WTC11 (cell line): Measurements from ENCODE around the gene SLC23A2.

Source experiments
- NR1H2 ChIP-seq: sonication (generic); formaldehyde crosslinking; IDR thresholded peaks from 2 replicates; pipeline ENCODE4 v1.9.0; 2021; ENCODE audit warnings: mild to moderate bottlenecking, moderate library complexity, missing genetic modification reagents
- TF ChIP-seq, protein P1 (sequence below): fragments of 200-600 bp; IDR thresholded peaks from 2 replicates; pipeline ENCODE4 v1.8.0; 2022; ENCODE audit warnings: antibody characterized with exemption
- TF ChIP-seq, protein P2 (sequence below): sonication (generic); formaldehyde crosslinking; IDR thresholded peaks from 2 replicates; pipeline ENCODE4 v1.8.0; 2022; ENCODE audit warnings: mild to moderate bottlenecking, missing genetic modification reagents

DNA sequence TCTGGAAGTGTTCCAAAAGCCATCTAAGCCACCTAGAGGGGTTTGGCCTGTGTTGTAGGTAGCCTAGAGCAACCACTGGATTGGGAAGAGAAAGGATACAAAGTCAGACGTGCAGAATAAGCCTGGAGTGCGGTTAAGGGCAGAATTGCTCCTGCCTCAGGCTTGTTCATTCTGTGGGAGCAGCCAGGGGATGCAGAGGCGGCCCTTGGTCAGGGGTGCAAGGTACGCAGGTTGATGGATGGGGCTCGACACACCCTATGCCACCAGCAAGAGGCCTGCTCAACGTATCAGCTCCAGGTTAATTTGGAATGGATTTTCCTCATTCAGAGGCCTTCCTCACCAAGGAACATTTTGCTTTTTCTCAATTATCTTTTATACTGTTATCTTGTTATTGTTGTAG, 129.8 kb downstream of the SLC23A2 start:
- no peak for TF ChIP-seq NR1H2 (CRISPR knock-in tag)
- TF ChIP-seq, protein P1, sequence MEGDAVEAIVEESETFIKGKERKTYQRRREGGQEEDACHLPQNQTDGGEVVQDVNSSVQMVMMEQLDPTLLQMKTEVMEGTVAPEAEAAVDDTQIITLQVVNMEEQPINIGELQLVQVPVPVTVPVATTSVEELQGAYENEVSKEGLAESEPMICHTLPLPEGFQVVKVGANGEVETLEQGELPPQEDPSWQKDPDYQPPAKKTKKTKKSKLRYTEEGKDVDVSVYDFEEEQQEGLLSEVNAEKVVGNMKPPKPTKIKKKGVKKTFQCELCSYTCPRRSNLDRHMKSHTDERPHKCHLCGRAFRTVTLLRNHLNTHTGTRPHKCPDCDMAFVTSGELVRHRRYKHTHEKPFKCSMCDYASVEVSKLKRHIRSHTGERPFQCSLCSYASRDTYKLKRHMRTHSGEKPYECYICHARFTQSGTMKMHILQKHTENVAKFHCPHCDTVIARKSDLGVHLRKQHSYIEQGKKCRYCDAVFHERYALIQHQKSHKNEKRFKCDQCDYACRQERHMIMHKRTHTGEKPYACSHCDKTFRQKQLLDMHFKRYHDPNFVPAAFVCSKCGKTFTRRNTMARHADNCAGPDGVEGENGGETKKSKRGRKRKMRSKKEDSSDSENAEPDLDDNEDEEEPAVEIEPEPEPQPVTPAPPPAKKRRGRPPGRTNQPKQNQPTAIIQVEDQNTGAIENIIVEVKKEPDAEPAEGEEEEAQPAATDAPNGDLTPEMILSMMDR = no peak
- TF ChIP-seq, protein P2, sequence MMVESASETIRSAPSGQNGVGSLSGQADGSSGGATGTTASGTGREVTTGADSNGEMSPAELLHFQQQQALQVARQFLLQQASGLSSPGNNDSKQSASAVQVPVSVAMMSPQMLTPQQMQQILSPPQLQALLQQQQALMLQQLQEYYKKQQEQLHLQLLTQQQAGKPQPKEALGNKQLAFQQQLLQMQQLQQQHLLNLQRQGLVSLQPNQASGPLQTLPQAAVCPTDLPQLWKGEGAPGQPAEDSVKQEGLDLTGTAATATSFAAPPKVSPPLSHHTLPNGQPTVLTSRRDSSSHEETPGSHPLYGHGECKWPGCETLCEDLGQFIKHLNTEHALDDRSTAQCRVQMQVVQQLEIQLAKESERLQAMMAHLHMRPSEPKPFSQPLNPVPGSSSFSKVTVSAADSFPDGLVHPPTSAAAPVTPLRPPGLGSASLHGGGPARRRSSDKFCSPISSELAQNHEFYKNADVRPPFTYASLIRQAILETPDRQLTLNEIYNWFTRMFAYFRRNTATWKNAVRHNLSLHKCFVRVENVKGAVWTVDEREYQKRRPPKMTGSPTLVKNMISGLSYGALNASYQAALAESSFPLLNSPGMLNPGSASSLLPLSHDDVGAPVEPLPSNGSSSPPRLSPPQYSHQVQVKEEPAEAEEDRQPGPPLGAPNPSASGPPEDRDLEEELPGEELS (CRISPR knock-in tag) = no peak
